HL-60/S4 (cell line): Measurements from ENCODE around the gene ADAM12.

Source experiments
- in situ Hi-C: fragments of 300-500 bp; cut with MboI; formaldehyde crosslinking; loops from 2 replicates; pipeline ENCODE4 v1.14.3; 2022; ENCODE audit warnings: low sequenced_read_pairs

The ADAM12 gene

GRCh38 chr10:126090911-126091728, 297.2 kb downstream of the ADAM12 start:
- in situ Hi-C loops, result no loop called here

GRCh38 chr10:126090443-126090842, 297.8 kb downstream of the ADAM12 start:
- in situ Hi-C loops, result no loop called here

- in situ Hi-C loops, result no loop called here
Observed at GRCh38 chr10:126087796-126088505, 300.3 kb downstream of the ADAM12 start.

DNA sequence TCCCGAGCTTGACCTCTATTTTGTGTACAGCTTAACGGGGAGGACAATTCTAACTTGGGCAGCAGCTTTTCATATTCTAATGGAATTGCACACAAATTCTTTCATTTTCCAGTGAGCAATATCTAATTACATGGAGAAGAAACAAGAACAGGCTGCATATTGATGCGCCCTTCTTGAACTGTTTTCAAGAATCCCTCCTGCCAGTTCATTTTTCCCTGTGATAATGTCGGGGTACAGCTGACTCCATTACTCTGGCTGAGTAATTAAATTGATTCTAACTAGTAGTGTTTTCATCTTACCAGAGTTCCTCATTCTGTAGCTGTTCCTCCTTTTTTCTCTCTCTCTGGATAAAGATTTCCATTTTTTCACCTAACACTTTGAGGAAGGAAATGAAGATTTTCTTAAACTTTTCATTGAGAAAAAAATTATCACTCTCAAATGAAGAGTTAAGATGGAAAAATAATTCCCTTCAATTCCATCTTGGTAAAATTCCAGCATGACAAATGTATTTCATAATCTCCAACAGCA, 301.1 kb downstream of the ADAM12 start:
- in situ Hi-C loops, result no loop called here

- in situ Hi-C loops, result no loop called here
Observed at GRCh38 chr10:126085806-126086205, 302.5 kb downstream of the ADAM12 start.

GRCh38 chr10:126084369-126084768, 303.9 kb downstream of the ADAM12 start:
- in situ Hi-C loops, result no loop called here

DNA sequence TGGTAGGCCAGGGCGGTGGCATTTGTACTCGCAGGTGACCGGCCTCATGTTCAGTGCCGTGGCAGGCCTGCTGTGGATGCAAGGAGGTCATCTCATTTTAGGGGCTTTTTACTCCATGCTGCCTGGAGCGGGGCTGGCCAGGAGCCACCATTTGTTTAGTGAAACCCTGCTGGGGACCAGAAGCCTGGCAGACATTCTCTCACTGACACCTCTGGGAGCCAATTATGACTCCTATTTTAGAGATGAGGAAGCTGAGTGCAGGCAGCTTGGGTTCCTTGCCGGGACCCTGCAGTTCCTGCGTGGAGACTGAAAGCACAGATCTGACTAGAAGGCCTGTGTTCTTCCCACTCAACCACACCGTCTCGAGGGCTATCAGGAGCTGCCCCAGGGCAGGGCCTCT, 305.3 kb downstream of the ADAM12 start:
- in situ Hi-C loops, result no loop called here

GRCh38 chr10:126081841-126082466, 306.3 kb downstream of the ADAM12 start:
- in situ Hi-C loops, result no loop called here

DNA sequence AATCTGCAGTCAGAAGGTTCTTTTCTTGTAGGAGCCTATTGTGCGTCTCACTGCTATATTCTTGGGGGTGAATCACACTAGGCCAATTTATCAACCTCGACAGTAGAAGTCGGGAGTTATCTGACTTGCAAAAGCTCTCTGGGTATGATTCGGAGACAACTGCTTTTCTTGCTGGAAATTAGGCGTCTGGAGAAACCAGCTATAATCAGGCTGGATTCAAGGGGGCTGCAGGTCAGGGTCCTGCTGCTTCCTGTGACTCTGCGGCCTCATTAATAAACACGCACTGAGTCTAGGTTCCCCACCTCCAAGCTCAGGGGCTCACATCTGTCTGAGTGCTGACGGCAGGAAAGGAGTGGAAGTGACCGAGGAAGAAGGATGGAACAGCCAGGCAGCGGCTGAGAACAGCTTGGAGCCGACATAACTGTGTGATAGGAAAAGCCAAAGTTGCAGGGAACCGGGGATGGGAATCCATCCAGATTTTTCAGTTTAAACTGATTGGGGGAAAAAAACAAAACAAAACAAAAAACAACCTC, 307.3 kb downstream of the ADAM12 start:
- in situ Hi-C loops, result no loop called here

DNA sequence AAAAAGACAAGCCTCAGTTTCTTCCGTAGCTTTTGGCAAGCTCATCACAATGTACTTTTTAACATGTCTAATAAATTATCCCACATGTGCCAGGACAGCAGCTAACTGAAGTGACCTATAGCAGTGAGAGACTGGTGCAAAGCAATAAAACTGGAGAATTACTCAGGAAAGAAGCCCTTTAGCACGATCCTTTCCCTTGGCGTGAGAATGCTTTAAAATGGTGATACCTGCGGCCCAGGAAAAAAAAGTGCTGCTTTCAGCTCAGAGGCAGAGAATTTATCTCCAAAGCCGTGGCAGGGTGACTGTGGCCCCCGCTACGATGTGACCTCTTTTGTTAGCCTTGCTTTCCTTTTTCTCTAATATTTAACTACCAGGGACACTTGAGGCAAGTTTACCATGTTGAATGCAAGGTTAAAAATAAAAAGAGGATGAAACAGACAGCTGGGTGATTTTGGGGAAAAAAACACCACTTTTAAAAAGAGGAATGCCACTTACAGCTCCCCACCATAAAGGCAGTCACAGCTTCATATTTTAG, 307.9 kb downstream of the ADAM12 start:
- in situ Hi-C loops, result no loop called here

DNA sequence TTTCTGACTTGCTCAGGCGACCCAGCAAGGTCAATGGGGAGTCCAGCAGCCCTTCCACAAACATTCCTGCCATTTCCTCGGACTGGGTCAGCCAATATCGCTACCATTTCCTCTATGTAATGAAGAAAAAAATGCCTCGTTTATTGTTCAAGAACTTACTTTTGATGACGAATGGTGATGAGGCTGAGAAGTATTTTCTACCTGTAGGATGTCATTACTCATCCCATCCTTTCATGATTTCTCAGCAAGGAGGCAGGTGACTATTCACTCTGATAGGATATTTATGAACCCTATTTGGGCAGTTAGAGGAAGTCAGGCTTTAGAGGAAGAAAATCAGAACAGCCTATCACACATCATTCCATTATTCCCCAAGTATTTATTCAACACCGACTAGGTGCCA, 313.3 kb downstream of the ADAM12 start:
- in situ Hi-C loops, result no loop called here

DNA sequence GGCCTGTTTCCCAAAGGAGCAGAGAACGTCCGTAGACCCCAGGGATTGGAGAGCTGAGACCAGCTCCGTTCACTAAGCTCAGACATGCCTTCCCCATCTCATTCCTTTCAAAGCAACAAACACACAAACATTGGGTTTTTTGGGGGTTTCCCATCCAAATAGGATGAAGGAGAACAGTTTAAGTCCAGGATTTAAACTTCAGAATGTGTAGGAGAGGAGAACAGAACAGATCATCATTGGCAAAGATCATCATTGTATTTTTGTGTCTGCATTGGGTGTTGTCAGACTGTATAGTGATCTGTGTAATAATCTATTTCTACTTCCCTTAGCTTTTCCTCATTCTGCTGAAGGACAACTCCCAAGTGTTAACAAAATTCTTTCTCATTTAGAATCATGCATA, 314.0 kb downstream of the ADAM12 start:
- in situ Hi-C loops, result no loop called here

GRCh38 chr10:126073606-126074005, 314.7 kb downstream of the ADAM12 start:
- in situ Hi-C loops, result no loop called here

DNA sequence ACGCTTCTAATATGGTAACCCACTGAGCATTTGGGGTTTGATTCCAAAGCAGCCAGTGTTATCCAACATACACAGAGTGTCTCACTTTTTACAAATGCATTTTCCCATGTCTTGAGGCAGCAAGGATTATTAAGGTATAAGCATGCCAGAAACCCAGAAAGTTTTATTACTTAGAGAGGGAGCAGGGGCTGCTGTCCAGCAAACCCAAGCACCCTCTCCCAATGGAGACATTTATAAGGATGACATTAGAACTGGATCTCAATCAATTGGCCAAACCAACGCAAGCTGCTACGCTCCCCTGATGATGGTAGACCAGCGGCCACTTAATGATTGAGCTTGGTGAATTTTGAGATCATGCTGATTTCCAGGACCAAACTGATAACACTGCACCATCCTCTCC, 315.7 kb downstream of the ADAM12 start:
- in situ Hi-C loops, result no loop called here

DNA sequence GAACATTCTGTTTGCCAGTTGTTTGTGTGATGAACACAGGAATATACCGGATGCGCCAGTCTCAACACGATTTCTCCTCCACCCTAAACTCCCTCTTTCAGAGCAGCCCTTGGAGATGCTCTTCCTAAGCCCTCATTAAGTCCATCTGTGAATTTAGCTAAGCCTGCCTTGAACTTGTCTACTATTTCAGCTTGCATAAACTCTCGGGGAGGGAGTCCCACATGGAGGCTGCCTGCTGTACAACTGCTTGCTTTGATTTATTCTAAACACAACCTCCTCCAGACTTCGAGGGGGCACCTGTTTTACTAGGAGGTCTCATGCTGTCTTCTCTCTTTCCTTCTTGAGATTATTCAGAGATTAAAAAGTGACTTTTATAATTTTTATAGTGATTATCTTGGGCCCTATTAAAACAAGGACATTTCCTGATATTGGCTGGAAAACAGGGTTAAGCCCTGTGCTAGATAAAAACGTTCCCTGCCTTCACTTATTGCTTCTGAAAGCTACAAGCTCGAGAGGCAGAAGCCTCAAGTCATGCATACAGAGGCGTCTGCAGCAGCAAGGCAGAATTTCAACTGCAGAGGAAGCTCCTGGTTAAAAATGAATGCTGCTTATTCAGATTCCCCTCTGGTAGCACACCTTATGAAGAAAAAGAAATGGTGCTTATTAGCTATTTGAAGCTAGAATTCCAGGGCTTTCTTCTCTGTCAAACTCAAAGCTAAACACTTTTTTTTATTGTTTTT, 317.6 kb downstream of the ADAM12 start:
- in situ Hi-C loops, result no loop called here

- in situ Hi-C loops, result no loop called here
Observed at GRCh38 chr10:126068322-126068721, 320.0 kb downstream of the ADAM12 start.

DNA sequence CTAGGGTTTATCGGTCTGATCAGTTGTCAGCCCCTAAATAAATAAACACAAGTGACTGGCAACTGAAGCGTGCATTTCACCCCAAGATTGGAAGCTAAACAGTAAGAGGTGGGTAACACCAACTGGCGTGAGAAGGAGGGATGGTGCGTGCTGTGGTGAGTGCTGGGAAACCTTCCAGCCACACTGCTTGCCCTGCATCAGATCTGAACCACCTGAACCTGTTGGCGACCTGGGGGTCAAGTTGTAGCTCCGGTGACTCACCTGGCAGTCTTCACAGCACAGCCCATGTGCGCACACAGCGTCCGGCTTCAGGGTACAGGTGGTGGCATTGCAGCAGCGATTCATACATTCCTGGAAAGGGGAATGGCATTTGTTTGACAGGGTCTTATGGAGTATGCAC, 321.8 kb downstream of the ADAM12 start:
- in situ Hi-C loops, result no loop called here

DNA sequence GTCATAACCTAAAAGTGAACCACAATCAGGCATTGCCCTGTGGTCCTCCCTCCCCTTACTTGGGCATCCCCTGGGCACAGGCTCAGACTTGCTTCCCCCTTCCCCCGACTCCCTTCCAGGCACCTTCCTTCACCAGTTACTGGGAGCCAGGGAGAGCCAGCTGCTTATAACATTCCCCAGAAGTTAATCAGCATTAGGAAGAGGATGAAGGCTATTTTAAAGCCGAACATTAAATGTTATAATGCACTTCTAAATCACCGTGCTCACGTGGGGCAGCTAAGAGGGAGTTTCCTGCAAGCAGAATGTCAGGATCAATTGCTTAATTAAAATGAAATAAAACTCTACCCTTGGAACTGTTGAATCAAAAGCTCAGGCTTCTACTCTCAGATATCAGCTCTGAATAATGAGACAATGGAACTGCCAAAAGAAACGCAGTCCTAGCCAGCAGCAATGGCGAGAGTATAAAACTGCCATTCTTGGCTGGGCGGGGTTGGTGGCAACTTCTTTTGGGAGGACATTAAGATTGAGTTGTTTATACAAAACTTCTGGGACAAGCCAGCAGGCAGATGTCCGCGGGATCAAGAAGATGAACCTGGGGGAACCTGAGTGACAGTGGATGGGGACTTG, 322.4 kb downstream of the ADAM12 start:
- in situ Hi-C loops, result no loop called here

DNA sequence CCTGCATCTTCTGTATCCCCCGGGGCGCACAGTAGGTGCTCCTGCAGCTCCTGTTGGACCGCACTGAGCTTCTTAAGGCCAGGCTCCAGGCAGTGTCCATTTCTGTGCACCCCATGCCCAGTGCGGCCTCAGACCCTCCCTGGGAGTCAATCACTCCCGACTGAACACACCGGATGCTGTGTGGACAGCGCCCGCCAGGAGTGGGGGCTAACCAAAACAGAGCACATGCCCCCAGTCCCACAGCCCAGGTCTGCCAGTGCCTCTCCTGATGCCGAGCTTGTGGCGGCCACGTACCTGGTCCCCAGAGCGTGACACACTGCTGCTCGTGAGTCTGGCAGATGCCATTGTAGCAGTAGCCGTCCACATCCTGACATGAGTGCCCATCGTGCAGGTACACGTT, 323.8 kb downstream of the ADAM12 start:
- in situ Hi-C loops, result no loop called here

GRCh38 chr10:126063353-126063791, 324.9 kb downstream of the ADAM12 start:
- in situ Hi-C loops, result no loop called here
